GM23338 (cell line): ENCODE data around the gene MAPK4. TPM values are rescaled to one million over a fixed set of nuclear protein-coding genes. Genes with fewer than 3 reads are reported as not detected.
A peak's percentile ranks its signal among the peaks of the same experiment; 100 is the strongest.

Experiments
- ATAC-seq: fragments of 200-7000 bp; cut with Tn5 transposase; 3 replicates; pipeline ENCODE4 v1.9.1; 2020
- DNase-seq: peaks from one replicate; pipeline ENCODE4 v3.0.0-alpha.2; 2015; ENCODE audit warnings: low spot score
- H2AFZ ChIP-seq: fragments of 200-600 bp; sonication (generic); 2 replicates; pipeline ENCODE4 v1.8.0; 2016; ENCODE audit warnings: antibody characterized with exemption, mild to moderate bottlenecking, moderate library complexity
- H3F3A ChIP-seq: fragments of 200-600 bp; sonication (generic); replicated peaks from 2 replicates; pipeline ENCODE4 v1.8.0; 2017; ENCODE audit warnings: antibody characterized with exemption, mixed run types, low read depth
- H3K27ac ChIP-seq: fragments of 200-600 bp; sonication (generic); 2 replicates; pipeline ENCODE4 v1.6.1; 2016; ENCODE audit warnings: low read depth
- H3K27me3 ChIP-seq: fragments of 200-600 bp; sonication (generic); 2 replicates; pipeline ENCODE4 v1.8.0; 2016; ENCODE audit warnings: mild to moderate bottlenecking, mixed run types, moderate library complexity; ENCODE audit not compliant: insufficient read depth
- H3K36me3 ChIP-seq: fragments of 200-600 bp; sonication (generic); 2 replicates; pipeline ENCODE4 v1.8.0; 2016; ENCODE audit warnings: mild to moderate bottlenecking; ENCODE audit not compliant: insufficient read depth
- H3K4me1 ChIP-seq: fragments of 200-600 bp; sonication (generic); 2 replicates; pipeline ENCODE4 v1.8.0; 2016; ENCODE audit warnings: mild to moderate bottlenecking, moderate library complexity; ENCODE audit not compliant: insufficient read depth
- H3K4me2 ChIP-seq: fragments of 200-600 bp; sonication (generic); 2 replicates; pipeline ENCODE4 v1.7.1; 2017; ENCODE audit warnings: mixed run types
- H3K4me3 ChIP-seq: fragments of 200-600 bp; sonication (generic); 2 replicates; pipeline ENCODE4 v1.6.1; 2016; ENCODE audit warnings: mixed run types
- H3K79me2 ChIP-seq: fragments of 200-600 bp; sonication (generic); replicated peaks from 2 replicates; pipeline ENCODE4 v1.8.0; 2017; ENCODE audit warnings: mild to moderate bottlenecking; ENCODE audit not compliant: insufficient read depth
- H3K9me2 ChIP-seq: fragments of 200-600 bp; sonication (generic); 2 replicates; pipeline ENCODE4 v1.8.0; 2017; ENCODE audit not compliant: insufficient read depth
- H4K20me1 ChIP-seq: fragments of 200-600 bp; sonication (generic); replicated peaks from 2 replicates; pipeline ENCODE4 v1.8.0; 2017; ENCODE audit warnings: mild to moderate bottlenecking; ENCODE audit not compliant: insufficient read depth
- H3K27ac Mint-ChIP-seq: 2 replicates; pipeline ENCODE4 v1.8.0; 2020; ENCODE audit warnings: inconsistent platforms, mild to moderate bottlenecking, moderate library complexity, mixed read lengths
- H3K27me3 Mint-ChIP-seq: 3 replicates; pipeline ENCODE4 v1.8.0; 2022; ENCODE audit warnings: low read depth, mild to moderate bottlenecking, moderate library complexity, mixed read lengths, inconsistent platforms; ENCODE audit not compliant: insufficient read depth, poor library complexity
- H3K36me3 Mint-ChIP-seq: 3 replicates; pipeline ENCODE4 v1.8.0; 2021; ENCODE audit warnings: low read depth, mild to moderate bottlenecking, inconsistent platforms, moderate library complexity, mixed read lengths
- H3K4me1 Mint-ChIP-seq: 3 replicates; pipeline ENCODE4 v1.8.0; 2020; ENCODE audit warnings: mild to moderate bottlenecking, inconsistent platforms, mixed read lengths
- H3K4me3 Mint-ChIP-seq: 3 replicates; pipeline ENCODE4 v1.8.0; 2021; ENCODE audit warnings: moderate library complexity, mild to moderate bottlenecking, inconsistent platforms, mixed read lengths
- H3K9me3 Mint-ChIP-seq: 3 replicates; pipeline ENCODE4 v1.8.0; 2020; ENCODE audit warnings: moderate library complexity, mild to moderate bottlenecking, inconsistent platforms, mixed read lengths
- CREB1 ChIP-seq: fragments of 250-450 bp; sonication (Bioruptor Pico); IDR thresholded peaks from 2 replicates; pipeline ENCODE4 v1.5.0; 2020; ENCODE audit warnings: low read depth, mild to moderate bottlenecking, moderate library complexity
- EZH2 ChIP-seq: fragments of 200-600 bp; sonication (generic); IDR thresholded peaks from one replicate; pipeline ENCODE4 v1.8.0; 2017; ENCODE audit warnings: antibody characterized with exemption, mild to moderate bottlenecking, low read depth; ENCODE audit not compliant: unreplicated experiment
- EZH2phosphoT487 ChIP-seq: fragments of 200-600 bp; sonication (generic); IDR thresholded peaks from one replicate; pipeline ENCODE4 v1.8.1; 2018; ENCODE audit warnings: antibody characterized with exemption; ENCODE audit not compliant: unreplicated experiment
- NANOG ChIP-seq: IDR thresholded peaks from 2 replicates; pipeline ENCODE4 v1.6.1; 2016; ENCODE audit warnings: antibody characterized with exemption, borderline replicate concordance
- STAT1 ChIP-seq: IDR thresholded peaks from one replicate; pipeline ENCODE4 v1.6.1; 2016; ENCODE audit warnings: antibody characterized with exemption; ENCODE audit not compliant: unreplicated experiment
- ZNF114 ChIP-seq: fragments of 250-450 bp; sonication (Bioruptor Pico); IDR thresholded peaks from 2 replicates; pipeline ENCODE4 v1.5.0; 2020; ENCODE audit warnings: mild to moderate bottlenecking, moderate library complexity
- polyA plus RNA-seq: library from polyadenylated mRNA; unstranded; fragments of >200 nt; fragmentation: Nextera tagmentation; extraction: Ambion mirVana; gene quantifications from 2 replicates; pipeline ENCODE4 v1.2.1, GENCODE V29; 2016
- total RNA-seq: library from RNA; depleted of rRNA; stranded (reverse); fragments of >200 nt; shearing (Covaris generic); gene quantifications from 2 replicates; pipeline ENCODE4 v1.2.3, GENCODE V29; 2014
- TF ChIP-seq, protein P1 (sequence below): IDR thresholded peaks from one replicate; pipeline ENCODE4 v1.6.1; 2018; ENCODE audit warnings: antibody characterized with exemption; ENCODE audit not compliant: unreplicated experiment
- TF ChIP-seq, protein P2 (sequence below), 2 experiments: fragments of 200-600 bp in 1 of 2; sonication (generic) in 1 of 2; conservative IDR thresholded peaks; 2 replicates each; pipeline versions ENCODE4 v1.5.1 to v1.6.1; 2016 to 2017; ENCODE audit warnings: antibody characterized with exemption in 2 of 2, low read depth in 2 of 2, mild to moderate bottlenecking in 2 of 2, moderate library complexity in 1 of 2

The MAPK4 gene
- total and polyA plus RNA-seq, 2 experiments from 2014 or later: 1.3 to 4.4 TPM

DNA sequence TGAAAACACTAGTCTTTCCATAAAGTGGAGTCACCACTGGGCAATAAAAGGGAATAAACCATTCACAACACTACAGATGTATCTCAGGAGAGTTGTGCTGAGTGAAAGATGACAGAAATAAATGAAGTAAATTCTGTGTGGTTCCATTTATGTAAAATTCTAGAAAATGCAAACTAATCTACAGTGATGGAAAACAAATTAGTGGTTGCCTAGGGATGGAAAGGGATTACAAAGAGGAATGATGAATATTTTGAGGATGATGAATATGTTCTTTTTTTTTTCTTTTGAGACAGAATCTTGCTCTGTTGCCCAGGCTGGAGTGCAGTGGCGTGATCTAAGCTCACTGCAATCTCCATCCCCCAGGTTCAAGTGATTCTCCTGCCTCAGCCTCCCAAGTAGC, 123.0 kb downstream of the MAPK4 start:
- H2AFZ ChIP-seq: no peak overlapping the region
- H4K20me1 ChIP-seq: no peaks in the 10 kb centered on the region
- H3K4me2 ChIP-seq: no peak overlapping the region
- ATAC-seq (no peak), DNase-seq (no peak)
- H3K9me2 ChIP-seq: 0 out of 2 replicates have a peak, but pooled peaks cover 7% of the 10 kb centered on the region
- Mint-ChIP-seq H3K27ac (no peak overlapping the region), H3K27me3 (peaks cover 5% of the 10 kb centered on the region), H3K36me3 (peaks cover 5% of the 10 kb centered on the region; the same call in 1 of the 3 replicates), H3K9me3 (peaks cover 5% of the 10 kb centered on the region; the same call in 1 of the 3 replicates), H3K4me3 (no peak overlapping the region), H3K4me1 (no peaks in the 10 kb centered on the region; the same call in 2 of the 3 replicates)
- H3K36me3 ChIP-seq: no peaks in the 10 kb centered on the region
- H3K27me3 ChIP-seq: no peaks in the 10 kb centered on the region
- no peak overlapping the region for H3K27ac ChIP-seq
- no peak for TF ChIP-seq ZNF114
- no peak for TF ChIP-seq NANOG
- TF ChIP-seq EZH2phosphoT487: no peak
- TF ChIP-seq EZH2: no peak
- TF ChIP-seq, protein P1, sequence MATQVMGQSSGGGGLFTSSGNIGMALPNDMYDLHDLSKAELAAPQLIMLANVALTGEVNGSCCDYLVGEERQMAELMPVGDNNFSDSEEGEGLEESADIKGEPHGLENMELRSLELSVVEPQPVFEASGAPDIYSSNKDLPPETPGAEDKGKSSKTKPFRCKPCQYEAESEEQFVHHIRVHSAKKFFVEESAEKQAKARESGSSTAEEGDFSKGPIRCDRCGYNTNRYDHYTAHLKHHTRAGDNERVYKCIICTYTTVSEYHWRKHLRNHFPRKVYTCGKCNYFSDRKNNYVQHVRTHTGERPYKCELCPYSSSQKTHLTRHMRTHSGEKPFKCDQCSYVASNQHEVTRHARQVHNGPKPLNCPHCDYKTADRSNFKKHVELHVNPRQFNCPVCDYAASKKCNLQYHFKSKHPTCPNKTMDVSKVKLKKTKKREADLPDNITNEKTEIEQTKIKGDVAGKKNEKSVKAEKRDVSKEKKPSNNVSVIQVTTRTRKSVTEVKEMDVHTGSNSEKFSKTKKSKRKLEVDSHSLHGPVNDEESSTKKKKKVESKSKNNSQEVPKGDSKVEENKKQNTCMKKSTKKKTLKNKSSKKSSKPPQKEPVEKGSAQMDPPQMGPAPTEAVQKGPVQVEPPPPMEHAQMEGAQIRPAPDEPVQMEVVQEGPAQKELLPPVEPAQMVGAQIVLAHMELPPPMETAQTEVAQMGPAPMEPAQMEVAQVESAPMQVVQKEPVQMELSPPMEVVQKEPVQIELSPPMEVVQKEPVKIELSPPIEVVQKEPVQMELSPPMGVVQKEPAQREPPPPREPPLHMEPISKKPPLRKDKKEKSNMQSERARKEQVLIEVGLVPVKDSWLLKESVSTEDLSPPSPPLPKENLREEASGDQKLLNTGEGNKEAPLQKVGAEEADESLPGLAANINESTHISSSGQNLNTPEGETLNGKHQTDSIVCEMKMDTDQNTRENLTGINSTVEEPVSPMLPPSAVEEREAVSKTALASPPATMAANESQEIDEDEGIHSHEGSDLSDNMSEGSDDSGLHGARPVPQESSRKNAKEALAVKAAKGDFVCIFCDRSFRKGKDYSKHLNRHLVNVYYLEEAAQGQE: no peak
- TF ChIP-seq, protein P2, sequence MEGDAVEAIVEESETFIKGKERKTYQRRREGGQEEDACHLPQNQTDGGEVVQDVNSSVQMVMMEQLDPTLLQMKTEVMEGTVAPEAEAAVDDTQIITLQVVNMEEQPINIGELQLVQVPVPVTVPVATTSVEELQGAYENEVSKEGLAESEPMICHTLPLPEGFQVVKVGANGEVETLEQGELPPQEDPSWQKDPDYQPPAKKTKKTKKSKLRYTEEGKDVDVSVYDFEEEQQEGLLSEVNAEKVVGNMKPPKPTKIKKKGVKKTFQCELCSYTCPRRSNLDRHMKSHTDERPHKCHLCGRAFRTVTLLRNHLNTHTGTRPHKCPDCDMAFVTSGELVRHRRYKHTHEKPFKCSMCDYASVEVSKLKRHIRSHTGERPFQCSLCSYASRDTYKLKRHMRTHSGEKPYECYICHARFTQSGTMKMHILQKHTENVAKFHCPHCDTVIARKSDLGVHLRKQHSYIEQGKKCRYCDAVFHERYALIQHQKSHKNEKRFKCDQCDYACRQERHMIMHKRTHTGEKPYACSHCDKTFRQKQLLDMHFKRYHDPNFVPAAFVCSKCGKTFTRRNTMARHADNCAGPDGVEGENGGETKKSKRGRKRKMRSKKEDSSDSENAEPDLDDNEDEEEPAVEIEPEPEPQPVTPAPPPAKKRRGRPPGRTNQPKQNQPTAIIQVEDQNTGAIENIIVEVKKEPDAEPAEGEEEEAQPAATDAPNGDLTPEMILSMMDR (conservative IDR thresholded peaks at IDR 0.05; ENCODE audit: low read depth in 2 of 2): no peak
- TF ChIP-seq CREB1: no peak
- TF ChIP-seq STAT1: no peak
- H3K4me1 ChIP-seq: no peaks in the 10 kb centered on the region
- no peak overlapping the region for H3K4me3 ChIP-seq
- H3F3A ChIP-seq: no peaks in the 10 kb centered on the region
- no peaks in the 10 kb centered on the region for H3K79me2 ChIP-seq

DNA sequence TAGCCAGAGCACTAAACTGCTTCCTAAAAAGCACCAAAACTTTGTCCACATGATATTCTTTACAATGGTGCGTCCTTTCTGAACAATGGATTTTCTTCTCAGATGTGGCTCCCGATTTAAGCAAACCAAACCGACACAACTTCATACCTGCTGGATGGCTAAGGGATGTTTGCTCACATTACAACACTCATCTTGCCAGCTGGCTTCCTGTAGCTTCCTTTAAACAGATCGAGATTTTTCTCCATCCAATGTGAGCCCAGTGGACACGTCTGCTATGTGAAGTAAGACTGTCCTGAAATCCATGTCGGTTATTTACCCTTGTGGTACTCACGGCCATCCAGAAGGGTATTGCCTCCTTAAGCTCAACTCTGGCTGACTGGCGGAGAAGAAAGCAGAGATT, 126.5 kb downstream of the MAPK4 start:
- no peak overlapping the region for H3K4me3 Mint-ChIP-seq
- DNase-seq (no peak), ATAC-seq (no peak)
- H3K36me3 Mint-ChIP-seq: peaks cover 3% of the 10 kb centered on the region; the same call in 1 of the 3 replicates
- H3K4me1 ChIP-seq: no peaks in the 10 kb centered on the region
- peak overlapping the region; percentile 2; the same call in 1 of the 2 replicates for H3K27ac Mint-ChIP-seq
- peaks cover 1% of the 10 kb centered on the region for H3K27me3 Mint-ChIP-seq
- no peaks in the 10 kb centered on the region for H3F3A ChIP-seq
- no peak overlapping the region for H3K4me3 ChIP-seq
- peaks cover 3% of the 10 kb centered on the region; the same call in 1 of the 3 replicates for H3K9me3 Mint-ChIP-seq
- H3K9me2 ChIP-seq: 0 out of 2 replicates have a peak, but pooled peaks cover 2% of the 10 kb centered on the region
- no peaks in the 10 kb centered on the region for H4K20me1 ChIP-seq
- H3K79me2 ChIP-seq: no peaks in the 10 kb centered on the region
- no peak overlapping the region for H2AFZ ChIP-seq
- H3K4me1 Mint-ChIP-seq: no peaks in the 10 kb centered on the region
- H3K27me3 ChIP-seq: no peaks in the 10 kb centered on the region
- H3K27ac ChIP-seq: no peak overlapping the region
- no peaks in the 10 kb centered on the region for H3K36me3 ChIP-seq
- H3K4me2 ChIP-seq: no peak overlapping the region
- TF ChIP-seq CREB1: no peak
- TF ChIP-seq, protein P1: no peak
